Neuronal stem cell (in vitro differentiated cells): ENCODE data around the gene SMIM28.

Source experiments
- DNase-seq: peaks from one replicate; pipeline ENCODE4 v3.0.0-alpha.2; 2013; ENCODE audit warnings: low spot score
- H2AFZ ChIP-seq: one replicate; pipeline ENCODE4 v1.6.1; 2013; ENCODE audit warnings: mild to moderate bottlenecking, low read length, inconsistent platforms
- H2AK5ac ChIP-seq: 2 replicates; pipeline ENCODE4 v1.6.1; 2013; ENCODE audit warnings: low read depth, mild to moderate bottlenecking, inconsistent platforms, low read length, moderate library complexity, mixed read lengths
- H2BK120ac ChIP-seq: 2 replicates; pipeline ENCODE4 v1.6.1; 2013; ENCODE audit warnings: low read depth, mild to moderate bottlenecking, inconsistent platforms, low read length, moderate library complexity, mixed read lengths
- H2BK12ac ChIP-seq: one replicate; pipeline ENCODE4 v1.6.1; 2013; ENCODE audit warnings: low read length, inconsistent platforms
- H2BK15ac ChIP-seq: 2 replicates; pipeline ENCODE4 v1.6.1; 2013; ENCODE audit warnings: mild to moderate bottlenecking, low read length, inconsistent platforms, mixed read lengths
- H2BK5ac ChIP-seq: one replicate; pipeline ENCODE4 v1.6.1; 2013; ENCODE audit warnings: inconsistent platforms, mild to moderate bottlenecking, low read length, moderate library complexity
- H3K14ac ChIP-seq: one replicate; pipeline ENCODE4 v1.6.1; 2013; ENCODE audit warnings: low read length, inconsistent platforms
- H3K18ac ChIP-seq: 2 replicates; pipeline ENCODE4 v1.6.1; 2013; ENCODE audit warnings: low read length, inconsistent platforms
- H3K23ac ChIP-seq: 2 replicates; pipeline ENCODE4 v1.6.1; 2013; ENCODE audit warnings: low read depth, mild to moderate bottlenecking, mixed read lengths, low read length, inconsistent platforms; ENCODE audit not compliant: poor library complexity
- H3K27ac ChIP-seq: replicated peaks from 3 replicates; pipeline ENCODE4 v1.5.1; 2013; ENCODE audit warnings: low read length, inconsistent platforms
- H3K27me3 ChIP-seq, 3 experiments: 2 replicates each; pipeline ENCODE4 v1.6.1; 2013; ENCODE audit warnings: low read length in 3 of 3, mild to moderate bottlenecking in 2 of 3, inconsistent platforms in 1 of 3, low read depth in 1 of 3, mixed read lengths in 1 of 3, moderate library complexity in 1 of 3; ENCODE audit not compliant: control insufficient read depth in 3 of 3, insufficient read depth in 3 of 3
- H3K36me3 ChIP-seq, 2 donors: replicated peaks in 1 of 2; 2 replicates each; pipeline ENCODE4 v1.6.1; 2013; ENCODE audit warnings: low read length in 2 of 2; ENCODE audit not compliant: control insufficient read depth in 2 of 2, insufficient read depth in 2 of 2
- H3K4ac ChIP-seq: 2 replicates; pipeline ENCODE4 v1.6.1; 2013; ENCODE audit warnings: inconsistent platforms, mild to moderate bottlenecking, low read length, moderate library complexity
- H3K4me1 ChIP-seq, 2 donors: 1 replicate in 1 of 2; 2 replicates in 1 of 2; pipeline ENCODE4 v1.6.1; 2013; ENCODE audit warnings: low read length in 2 of 2, low read depth in 1 of 2; ENCODE audit not compliant: control insufficient read depth in 2 of 2, insufficient read depth in 1 of 2
- H3K4me2 ChIP-seq: one replicate; pipeline ENCODE4 v1.6.1; 2013; ENCODE audit warnings: mild to moderate bottlenecking, low read length, inconsistent platforms; ENCODE audit not compliant: insufficient read depth, poor library complexity, severe bottlenecking
- H3K4me3 ChIP-seq, 2 donors: 2 replicates each; pipeline ENCODE4 v1.5.1; 2013; ENCODE audit warnings: low read length in 2 of 2, mild to moderate bottlenecking in 2 of 2, inconsistent platforms in 1 of 2, moderate library complexity in 1 of 2
- H3K79me1 ChIP-seq: one replicate; pipeline ENCODE4 v1.6.1; 2013; ENCODE audit warnings: low read depth, mild to moderate bottlenecking, inconsistent platforms, low read length, moderate library complexity
- H3K9ac ChIP-seq: one replicate; pipeline ENCODE4 v1.6.1; 2013; ENCODE audit warnings: mild to moderate bottlenecking, low read depth, low read length, inconsistent platforms; ENCODE audit not compliant: poor library complexity
- H3K9me3 ChIP-seq, 2 donors: replicated peaks in 1 of 2; 2 replicates each; pipeline versions ENCODE3 to v1.6.1; 2013; ENCODE audit warnings: low read length in 2 of 2, mild to moderate bottlenecking in 2 of 2, inconsistent platforms in 1 of 2, low read depth in 1 of 2, mixed read lengths in 1 of 2, moderate library complexity in 1 of 2; ENCODE audit not compliant: control insufficient read depth in 2 of 2, insufficient read depth in 1 of 2
- H4K8ac ChIP-seq: one replicate; pipeline ENCODE4 v1.6.1; 2013; ENCODE audit warnings: low read depth, mild to moderate bottlenecking, inconsistent platforms, low read length, moderate library complexity
- H4K91ac ChIP-seq: one replicate; pipeline ENCODE4 v1.6.1; 2013; ENCODE audit warnings: low read length, low read depth, mild to moderate bottlenecking, inconsistent platforms; ENCODE audit not compliant: poor library complexity
- WGBS, 2 donors: extraction: QIAGEN DNeasy Blood & Tissue Kit; methylation state at CpG; one replicate each; pipeline ENCODE4 v1.1.7; 2013; ENCODE audit warnings: missing lambda C conversion rate in 2 of 2, mixed read lengths in 1 of 2; ENCODE audit not compliant: insufficient read length in 2 of 2, insufficient replicate concordance in 1 of 2; ENCODE audit errors: extremely low coverage in 2 of 2; 5-methylcytosine and 5-hydroxymethylcytosine counted together

SMIM28 gene

GRCh38 chr6:138428944-138429598, 51.4 kb downstream of the SMIM28 start:
- Histone ChIP-seq H3K4ac (no peak overlapping the region), H2BK12ac (no peak overlapping the region), H3K4me1 (peaks cover 0 to 8% of the 10 kb centered on the region in 2 donors), H3K9me3 (no peaks in the 10 kb centered on the region), H2BK5ac (no peak overlapping the region), H3K27me3 (no peaks in the 10 kb centered on the region), H2BK15ac (no peak overlapping the region), H3K4me3 (no peak overlapping the region), H3K23ac (no peak overlapping the region), H3K4me2 (no peak overlapping the region), H4K91ac (no peak overlapping the region), H3K9ac (no peak overlapping the region), H2AFZ (no peak overlapping the region), H2AK5ac (no peak overlapping the region), H3K79me1 (no peaks in the 10 kb centered on the region), H3K27ac (no peak overlapping the region), H3K36me3 (peaks cover 16 to 98% of the 10 kb centered on the region in 2 donors), H4K8ac (no peak overlapping the region), H3K18ac (no peak overlapping the region), H2BK120ac (no peak overlapping the region), H3K14ac (no peak overlapping the region)
- WGBS, 2 donors, result no CpG with 5 or more reads among the region's 8 CpGs
- DNase-seq, result peak; percentile 21

GRCh38 chr6:138429761-138430160, 52.1 kb downstream of the SMIM28 start:
- Histone ChIP-seq H2AK5ac (no peak overlapping the region), H2AFZ (no peak overlapping the region), H3K27me3 (no peaks in the 10 kb centered on the region), H4K8ac (no peak overlapping the region), H3K27ac (no peak overlapping the region), H3K4me2 (no peak overlapping the region), H2BK5ac (no peak overlapping the region), H3K18ac (peak overlapping the region; percentile 67), H3K4me3 (no peak overlapping the region), H2BK120ac (no peak overlapping the region), H3K36me3 (peaks cover 11 to 98% of the 10 kb centered on the region in 2 donors), H2BK12ac (no peak overlapping the region), H2BK15ac (no peak overlapping the region), H3K4ac (no peak overlapping the region), H3K23ac (no peak overlapping the region), H3K79me1 (no peaks in the 10 kb centered on the region), H4K91ac (no peak overlapping the region), H3K9ac (no peak overlapping the region), H3K14ac (no peak overlapping the region), H3K9me3 (no peaks in the 10 kb centered on the region), H3K4me1 (peaks cover 0 to 8% of the 10 kb centered on the region in 2 donors)
- no peak for DNase-seq
- no CpG with 5 or more reads among the region's 12 CpGs for WGBS, 2 donors

DNA sequence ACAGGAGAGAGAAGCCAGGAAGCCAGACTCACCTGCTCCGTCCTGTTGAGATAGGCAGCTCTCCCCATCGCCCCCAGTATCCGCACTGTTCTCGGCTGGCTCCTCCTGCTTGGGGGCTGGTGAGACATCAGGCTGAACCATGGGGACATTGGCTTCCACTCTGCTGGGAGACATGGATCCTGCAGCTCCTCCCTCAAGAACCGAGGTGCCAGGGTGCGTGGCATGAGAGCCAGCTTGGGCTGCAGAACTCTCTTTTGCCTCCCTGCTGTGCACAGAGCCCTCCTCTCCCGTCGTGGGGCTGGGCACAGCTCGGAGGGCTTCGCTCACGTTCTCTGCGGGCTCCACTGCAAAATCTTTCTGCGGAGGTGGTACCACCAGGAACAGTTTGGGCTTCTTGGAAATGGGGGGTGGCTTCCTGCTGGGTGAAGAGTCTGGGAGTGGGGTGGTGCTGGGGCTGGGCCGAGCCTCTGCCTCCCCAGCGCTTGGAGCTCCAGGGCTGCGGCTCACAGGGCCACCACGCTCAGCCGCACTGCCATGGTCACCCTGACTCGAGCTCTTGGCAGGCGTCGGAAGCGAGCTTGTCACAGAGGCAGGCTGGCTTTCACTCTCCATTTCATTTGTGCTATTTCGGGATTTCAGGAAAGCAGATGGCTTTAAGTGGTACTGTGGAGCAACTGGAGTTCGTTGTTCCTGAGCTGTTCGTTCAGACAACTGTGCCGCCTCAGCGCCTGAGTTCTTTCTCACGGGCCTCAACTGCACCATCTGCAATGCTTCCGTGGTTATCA, 52.8 kb downstream of the SMIM28 start:
- Histone ChIP-seq H2AFZ (no peak overlapping the region), H3K9me3 (no peaks in the 10 kb centered on the region), H4K8ac (no peak overlapping the region), H2BK5ac (no peak overlapping the region), H3K4me1 (peaks cover 0 to 8% of the 10 kb centered on the region in 2 donors), H2BK12ac (peak overlapping the region; percentile 11), H3K18ac (peak overlapping the region; percentile 29), H3K27ac (no peak overlapping the region), H3K79me1 (no peaks in the 10 kb centered on the region), H3K4ac (no peak overlapping the region), H2BK120ac (no peak overlapping the region), H4K91ac (peak overlapping the region; percentile 81), H3K4me3 (no peak overlapping the region), H3K27me3 (no peaks in the 10 kb centered on the region), H3K9ac (peak overlapping the region; percentile 7), H3K23ac (peak overlapping the region; percentile 38), H3K36me3 (peaks cover 11 to 99% of the 10 kb centered on the region in 2 donors), H3K14ac (peak overlapping the region; percentile 43), H3K4me2 (no peak overlapping the region), H2AK5ac (peak overlapping the region; percentile 67), H2BK15ac (no peak overlapping the region)
- DNase-seq, result no peak
- no CpG with 5 or more reads among the region's 29 CpGs for WGBS, 2 donors
